GM23338 (cell line): ENCODE data around the gene LCP1. TPM values are rescaled to one million over a fixed set of nuclear protein-coding genes. Genes with fewer than 3 reads are reported as not detected.

Experiments
- ATAC-seq: fragments of 200-7000 bp; cut with Tn5 transposase; 3 replicates; pipeline ENCODE4 v1.9.1; 2020
- DNase-seq: peaks from one replicate; pipeline ENCODE4 v3.0.0-alpha.2; 2015; ENCODE audit warnings: low spot score
- H2AFZ ChIP-seq: fragments of 200-600 bp; sonication (generic); 2 replicates; pipeline ENCODE4 v1.8.0; 2016; ENCODE audit warnings: antibody characterized with exemption, mild to moderate bottlenecking, moderate library complexity
- H3F3A ChIP-seq: fragments of 200-600 bp; sonication (generic); replicated peaks from 2 replicates; pipeline ENCODE4 v1.8.0; 2017; ENCODE audit warnings: antibody characterized with exemption, mixed run types, low read depth
- H3K27ac ChIP-seq: fragments of 200-600 bp; sonication (generic); 2 replicates; pipeline ENCODE4 v1.6.1; 2016; ENCODE audit warnings: low read depth
- H3K27me3 ChIP-seq: fragments of 200-600 bp; sonication (generic); 2 replicates; pipeline ENCODE4 v1.8.0; 2016; ENCODE audit warnings: mild to moderate bottlenecking, mixed run types, moderate library complexity; ENCODE audit not compliant: insufficient read depth
- H3K36me3 ChIP-seq: fragments of 200-600 bp; sonication (generic); 2 replicates; pipeline ENCODE4 v1.8.0; 2016; ENCODE audit warnings: mild to moderate bottlenecking; ENCODE audit not compliant: insufficient read depth
- H3K4me1 ChIP-seq: fragments of 200-600 bp; sonication (generic); 2 replicates; pipeline ENCODE4 v1.8.0; 2016; ENCODE audit warnings: mild to moderate bottlenecking, moderate library complexity; ENCODE audit not compliant: insufficient read depth
- H3K4me2 ChIP-seq: fragments of 200-600 bp; sonication (generic); 2 replicates; pipeline ENCODE4 v1.7.1; 2017; ENCODE audit warnings: mixed run types
- H3K4me3 ChIP-seq: fragments of 200-600 bp; sonication (generic); 2 replicates; pipeline ENCODE4 v1.6.1; 2016; ENCODE audit warnings: mixed run types
- H3K79me2 ChIP-seq: fragments of 200-600 bp; sonication (generic); replicated peaks from 2 replicates; pipeline ENCODE4 v1.8.0; 2017; ENCODE audit warnings: mild to moderate bottlenecking; ENCODE audit not compliant: insufficient read depth
- H3K9me2 ChIP-seq: fragments of 200-600 bp; sonication (generic); 2 replicates; pipeline ENCODE4 v1.8.0; 2017; ENCODE audit not compliant: insufficient read depth
- H4K20me1 ChIP-seq: fragments of 200-600 bp; sonication (generic); replicated peaks from 2 replicates; pipeline ENCODE4 v1.8.0; 2017; ENCODE audit warnings: mild to moderate bottlenecking; ENCODE audit not compliant: insufficient read depth
- H3K27ac Mint-ChIP-seq: 2 replicates; pipeline ENCODE4 v1.8.0; 2020; ENCODE audit warnings: inconsistent platforms, mild to moderate bottlenecking, moderate library complexity, mixed read lengths
- H3K27me3 Mint-ChIP-seq: 3 replicates; pipeline ENCODE4 v1.8.0; 2022; ENCODE audit warnings: low read depth, mild to moderate bottlenecking, moderate library complexity, mixed read lengths, inconsistent platforms; ENCODE audit not compliant: insufficient read depth, poor library complexity
- H3K36me3 Mint-ChIP-seq: 3 replicates; pipeline ENCODE4 v1.8.0; 2021; ENCODE audit warnings: low read depth, mild to moderate bottlenecking, inconsistent platforms, moderate library complexity, mixed read lengths
- H3K4me1 Mint-ChIP-seq: 3 replicates; pipeline ENCODE4 v1.8.0; 2020; ENCODE audit warnings: mild to moderate bottlenecking, inconsistent platforms, mixed read lengths
- H3K4me3 Mint-ChIP-seq: 3 replicates; pipeline ENCODE4 v1.8.0; 2021; ENCODE audit warnings: moderate library complexity, mild to moderate bottlenecking, inconsistent platforms, mixed read lengths
- H3K9me3 Mint-ChIP-seq: 3 replicates; pipeline ENCODE4 v1.8.0; 2020; ENCODE audit warnings: moderate library complexity, mild to moderate bottlenecking, inconsistent platforms, mixed read lengths
- CREB1 ChIP-seq: fragments of 250-450 bp; sonication (Bioruptor Pico); IDR thresholded peaks from 2 replicates; pipeline ENCODE4 v1.5.0; 2020; ENCODE audit warnings: low read depth, mild to moderate bottlenecking, moderate library complexity
- EZH2 ChIP-seq: fragments of 200-600 bp; sonication (generic); IDR thresholded peaks from one replicate; pipeline ENCODE4 v1.8.0; 2017; ENCODE audit warnings: antibody characterized with exemption, mild to moderate bottlenecking, low read depth; ENCODE audit not compliant: unreplicated experiment
- EZH2phosphoT487 ChIP-seq: fragments of 200-600 bp; sonication (generic); IDR thresholded peaks from one replicate; pipeline ENCODE4 v1.8.1; 2018; ENCODE audit warnings: antibody characterized with exemption; ENCODE audit not compliant: unreplicated experiment
- JUNB ChIP-seq: IDR thresholded peaks from one replicate; pipeline ENCODE4 v1.6.1; 2016; ENCODE audit warnings: antibody characterized with exemption; ENCODE audit not compliant: unreplicated experiment
- NANOG ChIP-seq: IDR thresholded peaks from 2 replicates; pipeline ENCODE4 v1.6.1; 2016; ENCODE audit warnings: antibody characterized with exemption, borderline replicate concordance
- POLR2AphosphoS5 ChIP-seq: IDR thresholded peaks from 2 replicates; pipeline ENCODE4 v1.6.1; 2016; ENCODE audit warnings: antibody characterized with exemption, low read depth
- REST ChIP-seq: IDR thresholded peaks from one replicate; pipeline ENCODE4 v1.6.1; 2018; ENCODE audit warnings: antibody characterized with exemption; ENCODE audit not compliant: unreplicated experiment
- STAT1 ChIP-seq: IDR thresholded peaks from one replicate; pipeline ENCODE4 v1.6.1; 2016; ENCODE audit warnings: antibody characterized with exemption; ENCODE audit not compliant: unreplicated experiment
- ZNF114 ChIP-seq: fragments of 250-450 bp; sonication (Bioruptor Pico); IDR thresholded peaks from 2 replicates; pipeline ENCODE4 v1.5.0; 2020; ENCODE audit warnings: mild to moderate bottlenecking, moderate library complexity
- ZNF331 ChIP-seq: fragments of 250-450 bp; sonication (Bioruptor Pico); IDR thresholded peaks from 2 replicates; pipeline ENCODE4 v1.5.0; 2020; ENCODE audit warnings: low read depth, mild to moderate bottlenecking, moderate library complexity
- polyA plus RNA-seq: library from polyadenylated mRNA; unstranded; fragments of >200 nt; fragmentation: Nextera tagmentation; extraction: Ambion mirVana; gene quantifications from 2 replicates; pipeline ENCODE4 v1.2.1, GENCODE V29; 2016
- total RNA-seq: library from RNA; depleted of rRNA; stranded (reverse); fragments of >200 nt; shearing (Covaris generic); gene quantifications from 2 replicates; pipeline ENCODE4 v1.2.3, GENCODE V29; 2014
- TF ChIP-seq, protein P1 (sequence below): IDR thresholded peaks from 2 replicates; pipeline ENCODE4 v1.6.1; 2016; ENCODE audit warnings: antibody characterized with exemption
- TF ChIP-seq, protein P2 (sequence below), 2 experiments: fragments of 200-600 bp in 1 of 2; sonication (generic) in 1 of 2; conservative IDR thresholded peaks; 2 replicates each; pipeline versions ENCODE4 v1.5.1 to v1.6.1; 2016 to 2017; ENCODE audit warnings: antibody characterized with exemption in 2 of 2, low read depth in 2 of 2, mild to moderate bottlenecking in 2 of 2, moderate library complexity in 1 of 2

The LCP1 gene
- total and polyA plus RNA-seq, 2 experiments from 2014 or later = 1.9 to 3.4 TPM

GRCh38 chr13:46210362-46211083 is 28.5 kb upstream of the LCP1 start (continued):
- TF ChIP-seq, protein P1, sequence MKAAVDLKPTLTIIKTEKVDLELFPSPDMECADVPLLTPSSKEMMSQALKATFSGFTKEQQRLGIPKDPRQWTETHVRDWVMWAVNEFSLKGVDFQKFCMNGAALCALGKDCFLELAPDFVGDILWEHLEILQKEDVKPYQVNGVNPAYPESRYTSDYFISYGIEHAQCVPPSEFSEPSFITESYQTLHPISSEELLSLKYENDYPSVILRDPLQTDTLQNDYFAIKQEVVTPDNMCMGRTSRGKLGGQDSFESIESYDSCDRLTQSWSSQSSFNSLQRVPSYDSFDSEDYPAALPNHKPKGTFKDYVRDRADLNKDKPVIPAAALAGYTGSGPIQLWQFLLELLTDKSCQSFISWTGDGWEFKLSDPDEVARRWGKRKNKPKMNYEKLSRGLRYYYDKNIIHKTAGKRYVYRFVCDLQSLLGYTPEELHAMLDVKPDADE = no peak
- TF ChIP-seq ZNF331 (no peak), ZNF114 (CRISPR knock-in tag) (no peak), REST (no peak), STAT1 (no peak), POLR2AphosphoS5 (no peak), NANOG (no peak)
- TF ChIP-seq, protein P2, sequence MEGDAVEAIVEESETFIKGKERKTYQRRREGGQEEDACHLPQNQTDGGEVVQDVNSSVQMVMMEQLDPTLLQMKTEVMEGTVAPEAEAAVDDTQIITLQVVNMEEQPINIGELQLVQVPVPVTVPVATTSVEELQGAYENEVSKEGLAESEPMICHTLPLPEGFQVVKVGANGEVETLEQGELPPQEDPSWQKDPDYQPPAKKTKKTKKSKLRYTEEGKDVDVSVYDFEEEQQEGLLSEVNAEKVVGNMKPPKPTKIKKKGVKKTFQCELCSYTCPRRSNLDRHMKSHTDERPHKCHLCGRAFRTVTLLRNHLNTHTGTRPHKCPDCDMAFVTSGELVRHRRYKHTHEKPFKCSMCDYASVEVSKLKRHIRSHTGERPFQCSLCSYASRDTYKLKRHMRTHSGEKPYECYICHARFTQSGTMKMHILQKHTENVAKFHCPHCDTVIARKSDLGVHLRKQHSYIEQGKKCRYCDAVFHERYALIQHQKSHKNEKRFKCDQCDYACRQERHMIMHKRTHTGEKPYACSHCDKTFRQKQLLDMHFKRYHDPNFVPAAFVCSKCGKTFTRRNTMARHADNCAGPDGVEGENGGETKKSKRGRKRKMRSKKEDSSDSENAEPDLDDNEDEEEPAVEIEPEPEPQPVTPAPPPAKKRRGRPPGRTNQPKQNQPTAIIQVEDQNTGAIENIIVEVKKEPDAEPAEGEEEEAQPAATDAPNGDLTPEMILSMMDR (conservative IDR thresholded peaks at IDR 0.05; ENCODE audit: low read depth in 2 of 2) = no peak

DNA sequence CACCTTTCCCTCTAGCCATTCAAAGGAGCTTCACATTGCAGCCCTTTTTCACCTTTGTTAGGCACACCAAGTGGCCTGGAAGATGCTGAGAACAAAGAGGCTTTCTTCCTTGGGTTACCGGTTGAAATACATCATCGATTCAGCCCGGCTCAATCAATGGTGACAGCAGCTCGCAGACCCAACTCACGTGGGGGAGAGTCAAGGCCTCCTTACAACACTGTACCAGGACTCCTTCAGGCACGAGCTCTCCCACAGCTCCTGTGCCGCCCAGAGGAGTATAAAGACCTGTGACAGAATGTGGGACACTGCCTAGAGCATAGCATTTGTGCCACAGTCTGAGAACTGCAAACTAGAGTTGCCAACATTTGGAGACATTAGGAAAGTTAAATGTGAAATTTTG is 25.9 kb upstream of the LCP1 start:
- no peak overlapping the region for H3K27ac ChIP-seq
- Mint-ChIP-seq H3K4me1 (peaks cover 14% of the 10 kb centered on the region; the same call in 2 of the 3 replicates), H3K27me3 (peaks cover 5% of the 10 kb centered on the region), H3K27ac (no peak overlapping the region), H3K9me3 (no peaks in the 10 kb centered on the region), H3K4me3 (no peak overlapping the region), H3K36me3 (no peaks in the 10 kb centered on the region)
- H3K9me2 ChIP-seq = no peaks in the 10 kb centered on the region
- no peak overlapping the region for H3K4me3 ChIP-seq
- peak overlapping the region; percentile 61; the same call in 1 of the 2 replicates for H2AFZ ChIP-seq
- DNase-seq (peak; percentile 27), ATAC-seq (peak; percentile 53)
- H4K20me1 ChIP-seq = 0 out of 2 replicates have a peak, but pooled peaks cover 3% of the 10 kb centered on the region
- H3K36me3 ChIP-seq = no peaks in the 10 kb centered on the region
- no peaks in the 10 kb centered on the region for H3K79me2 ChIP-seq
- H3K4me2 ChIP-seq = no peak overlapping the region
- no peaks in the 10 kb centered on the region for H3F3A ChIP-seq
- H3K4me1 ChIP-seq = peaks cover 18% of the 10 kb centered on the region
- peaks cover 25% of the 10 kb centered on the region for H3K27me3 ChIP-seq
- TF ChIP-seq EZH2phosphoT487 = no peak
- TF ChIP-seq ZNF114 (CRISPR knock-in tag) = no peak
- no peak for TF ChIP-seq EZH2
- no peak for TF ChIP-seq JUNB
- TF ChIP-seq, protein P1 = no peak
- no peak for TF ChIP-seq STAT1
- TF ChIP-seq REST = no peak
- no peak for TF ChIP-seq NANOG
- no peak for TF ChIP-seq CREB1 (CRISPR knock-in tag)
- TF ChIP-seq ZNF331 = no peak
- no peak for TF ChIP-seq POLR2AphosphoS5
